Left lung (tissue), 10 donors: Measurements from ENCODE around the gene SDR39U1. TPM values are rescaled to one million over a fixed set of nuclear protein-coding genes. Genes with fewer than 3 reads are reported as not detected.

Source experiments
- ATAC-seq: fragments of 200-7000 bp; cut with Tn5 transposase; one replicate; pipeline ENCODE4 v1.9.1; 2020; ENCODE audit warnings: moderate library complexity
- DNase-seq, 4 donors: peaks; one replicate each; pipeline ENCODE4 v3.0.0-alpha.2; 2013 to 2020
- H3K27ac ChIP-seq, 2 donors: fragments of 200-600 bp; sonication (generic) in 1 of 2; one replicate each; pipeline versions ENCODE4 v1.5.0 to v1.8.0; 2020 to 2021
- H3K27me3 ChIP-seq, 2 donors: fragments of 200-600 bp; sonication (generic) in 1 of 2; one replicate each; pipeline versions ENCODE4 v1.5.0 to v1.8.0; 2020 to 2021
- H3K36me3 ChIP-seq, 2 donors: fragments of 200-600 bp; sonication (generic) in 1 of 2; one replicate each; pipeline versions ENCODE4 v1.5.0 to v1.8.0; 2020 to 2021
- H3K4me1 ChIP-seq, 2 donors: fragments of 200-600 bp; one replicate each; pipeline ENCODE4 v1.8.0; 2021
- H3K4me3 ChIP-seq, 2 donors: fragments of 200-600 bp; sonication (generic) in 1 of 2; one replicate each; pipeline versions ENCODE4 v1.5.0 to v1.8.0; 2020 to 2021; ENCODE audit warnings: mild to moderate bottlenecking in 1 of 2
- H3K9me3 ChIP-seq, 2 donors: fragments of 200-600 bp; sonication (generic) in 1 of 2; one replicate each; pipeline versions ENCODE4 v1.5.0 to v1.8.0; 2020 to 2021
- intact Hi-C, 2 donors: fragments of 100-400 bp; cut with DNase I; formaldehyde crosslinking; loops; one replicate each; pipeline versions ENCODE4 v1.11.2 to v1.14.2; 2022
- polyA plus RNA-seq, 6 donors: library from polyadenylated mRNA; unstranded; fragments of 120-200 nt; gene quantifications; one replicate each; pipeline ENCODE4 v1.2.1, GENCODE V29; 2013; ENCODE audit not compliant: insufficient read length in 6 of 6
- total RNA-seq, 2 donors: library from RNA; stranded (reverse); fragmentation: NEBNext Ultra II Directional; extraction: Animal tissue kit (Norgen Biotek cat#: 25700); gene quantifications; one replicate each; pipeline ENCODE4 v1.2.1, GENCODE V29; 2021
- TF ChIP-seq, protein P1 (sequence below), 2 donors: fragments of 200-600 bp; sonication (generic) in 1 of 2; IDR thresholded peaks; one replicate each; pipeline versions ENCODE4 v1.5.0 to v1.8.0; 2021; ENCODE audit warnings: antibody characterized with exemption in 2 of 2
- donor health status: DM: no; HTN: yes; CAD: no.
- donor health status: DM: no; HTN: no; CAD: no.

Gene SDR39U1
- total and polyA plus RNA-seq, 8 donors = 32.7 to 51.9 (median 43.3) TPM

DNA sequence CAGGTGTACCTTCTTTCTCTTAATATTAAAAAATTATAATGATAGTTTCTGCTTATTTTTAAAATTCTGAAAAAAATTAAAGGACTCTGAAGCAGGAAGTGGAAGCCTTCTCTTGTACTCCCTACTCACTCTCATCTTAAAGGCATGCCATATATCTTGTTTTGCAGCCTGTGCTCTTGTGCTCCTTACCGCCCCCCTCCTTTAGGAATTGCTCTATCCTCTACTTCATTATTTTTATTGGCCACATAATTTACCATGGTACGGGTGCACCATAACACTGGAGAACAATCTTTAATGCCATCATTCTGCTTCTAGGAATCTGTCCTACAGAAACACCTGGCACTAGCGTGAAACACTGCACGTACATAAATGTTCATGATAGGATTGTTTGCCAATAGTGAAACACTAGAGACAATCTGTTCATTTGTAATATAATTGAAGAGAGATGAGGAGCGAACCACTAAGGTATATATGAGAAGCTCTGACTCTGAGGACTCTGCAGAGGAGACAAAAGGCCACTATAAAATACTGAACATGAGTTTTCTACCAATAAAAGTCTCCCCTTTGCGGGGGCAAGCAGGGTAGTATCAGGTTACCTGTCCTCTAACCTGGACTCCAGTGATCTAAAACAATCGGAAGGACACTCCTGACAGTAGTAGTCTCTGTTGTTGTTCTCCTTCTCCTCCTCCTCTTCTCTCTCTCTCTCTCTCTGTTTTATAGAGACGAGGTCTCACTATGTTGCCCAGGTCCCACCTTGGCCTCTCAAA, 50.1 kb downstream of the SDR39U1 start:
- Histone ChIP-seq H3K27me3 (no peaks in the 10 kb centered on the region), H3K4me1 (peaks cover 2 to 11% of the 10 kb centered on the region in 2 donors), H3K9me3 (no peaks in the 10 kb centered on the region), H3K36me3 (no peaks in the 10 kb centered on the region), H3K27ac (no peak overlapping the region), H3K4me3 (no peak overlapping the region)
- TF ChIP-seq, protein P1, sequence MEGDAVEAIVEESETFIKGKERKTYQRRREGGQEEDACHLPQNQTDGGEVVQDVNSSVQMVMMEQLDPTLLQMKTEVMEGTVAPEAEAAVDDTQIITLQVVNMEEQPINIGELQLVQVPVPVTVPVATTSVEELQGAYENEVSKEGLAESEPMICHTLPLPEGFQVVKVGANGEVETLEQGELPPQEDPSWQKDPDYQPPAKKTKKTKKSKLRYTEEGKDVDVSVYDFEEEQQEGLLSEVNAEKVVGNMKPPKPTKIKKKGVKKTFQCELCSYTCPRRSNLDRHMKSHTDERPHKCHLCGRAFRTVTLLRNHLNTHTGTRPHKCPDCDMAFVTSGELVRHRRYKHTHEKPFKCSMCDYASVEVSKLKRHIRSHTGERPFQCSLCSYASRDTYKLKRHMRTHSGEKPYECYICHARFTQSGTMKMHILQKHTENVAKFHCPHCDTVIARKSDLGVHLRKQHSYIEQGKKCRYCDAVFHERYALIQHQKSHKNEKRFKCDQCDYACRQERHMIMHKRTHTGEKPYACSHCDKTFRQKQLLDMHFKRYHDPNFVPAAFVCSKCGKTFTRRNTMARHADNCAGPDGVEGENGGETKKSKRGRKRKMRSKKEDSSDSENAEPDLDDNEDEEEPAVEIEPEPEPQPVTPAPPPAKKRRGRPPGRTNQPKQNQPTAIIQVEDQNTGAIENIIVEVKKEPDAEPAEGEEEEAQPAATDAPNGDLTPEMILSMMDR (IDR thresholded peaks at IDR 0.05) = no peak
- intact Hi-C loops = no loop called here
- peak; percentile 75 for ATAC-seq
- peak in 1 of 4 donors; percentile 59 for DNase-seq

DNA sequence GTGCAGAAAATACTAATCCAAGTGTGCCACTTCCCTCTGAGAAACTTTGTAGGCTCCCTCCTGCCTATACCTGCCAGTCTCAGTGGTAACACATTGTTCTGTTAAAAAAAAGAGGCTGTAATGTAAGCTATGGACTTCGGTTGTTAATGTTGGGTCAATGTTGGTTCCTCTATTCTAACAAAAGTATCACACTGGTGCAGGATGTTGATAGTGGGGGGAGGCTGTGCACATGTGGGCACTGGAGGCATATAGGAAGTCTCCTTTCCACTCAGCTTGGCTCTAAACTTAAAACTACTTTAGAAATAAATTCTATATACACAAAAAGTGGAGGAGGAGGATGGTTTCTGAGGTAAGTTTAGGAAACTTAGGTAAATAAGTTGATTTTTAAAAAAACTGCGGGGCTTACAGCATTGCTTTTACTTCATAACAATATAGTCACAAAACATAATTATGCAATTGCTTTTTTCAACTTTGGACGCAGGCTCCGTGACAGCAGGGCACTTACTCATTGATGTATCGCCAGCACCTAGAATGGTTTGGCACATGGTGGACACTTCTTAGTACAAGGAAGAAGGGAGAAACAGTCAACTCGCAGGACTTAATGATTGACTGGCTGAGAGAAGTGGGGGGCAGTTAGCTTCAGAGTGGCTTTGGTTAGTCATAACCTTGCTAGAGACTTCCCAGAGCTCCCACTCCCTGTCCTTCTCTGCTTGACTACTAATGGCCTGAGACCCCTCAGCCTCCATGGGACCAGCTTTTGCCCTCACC, 51.7 kb downstream of the SDR39U1 start:
- no peak overlapping the region for H3K4me3 ChIP-seq
- no peak overlapping the region for H3K27ac ChIP-seq
- intact Hi-C loops = no loop called here
- TF ChIP-seq, protein P1 (IDR thresholded peaks at IDR 0.05) = no peak
- no peaks in the 10 kb centered on the region for H3K36me3 ChIP-seq
- DNase-seq = no peak
- H3K9me3 ChIP-seq = no peaks in the 10 kb centered on the region
- ATAC-seq = no peak
- H3K27me3 ChIP-seq = no peaks in the 10 kb centered on the region
- H3K4me1 ChIP-seq = peaks cover 2 to 11% of the 10 kb centered on the region in 2 donors

Other genes starting within 250 kb of the SDR39U1 start
- gene TM9SF1, start 247.3 kb downstream of the SDR39U1 start, total RNA-seq = 10 to 100 TPM; 64.9 to 72.5 TPM
- 10 to 100 TPM; 28.1 to 37.6 (median 32.4) TPM for gene TM9SF1, start 247.3 kb downstream of the SDR39U1 start, polyA plus RNA-seq
- gene TSSK4, start 237.1 kb downstream of the SDR39U1 start, total RNA-seq = under 1 TPM; 0.37 to 0.55 TPM
- 10 to 100 TPM in 5 of 6 donors, 1 to 10 TPM in 1; 9.6 to 16.1 (median 13.7) TPM for gene TSSK4, start 237.1 kb downstream of the SDR39U1 start, polyA plus RNA-seq
- gene CHMP4A, start 229.3 kb downstream of the SDR39U1 start, total RNA-seq = 10 to 100 TPM; 35.0 to 46.7 TPM
- 10 to 100 TPM; 52.8 to 64.6 (median 58.8) TPM for gene CHMP4A, start 229.3 kb downstream of the SDR39U1 start, polyA plus RNA-seq
- 10 to 100 TPM; 12.4 to 13.8 TPM for gene MDP1, start 226.7 kb downstream of the SDR39U1 start, total RNA-seq
- gene MDP1, start 226.7 kb downstream of the SDR39U1 start, polyA plus RNA-seq = 10 to 100 TPM in 5 of 6 donors, 1 to 10 TPM in 1; 9.8 to 19.4 (median 11.7) TPM
- 100 to 1,000 TPM; 162 to 163 TPM for gene NEDD8, start 210.4 kb downstream of the SDR39U1 start, total RNA-seq
- 100 to 1,000 TPM; 185 to 219 (median 203) TPM for gene NEDD8, start 210.4 kb downstream of the SDR39U1 start, polyA plus RNA-seq
- gene GMPR2, start 209.8 kb downstream of the SDR39U1 start, total RNA-seq = 10 to 100 TPM; 63.6 to 69.6 TPM
- 100 to 1,000 TPM in 4 of 6 donors, 10 to 100 TPM in 2; 96.6 to 117 (median 114) TPM for gene GMPR2, start 209.8 kb downstream of the SDR39U1 start, polyA plus RNA-seq
- gene TINF2, start 200.2 kb downstream of the SDR39U1 start, total RNA-seq = 100 to 1,000 TPM; 105 to 110 TPM
- gene TINF2, start 200.2 kb downstream of the SDR39U1 start, polyA plus RNA-seq = 10 to 100 TPM; 52.2 to 67.0 (median 58.3) TPM
- gene TGM1, start 179.6 kb downstream of the SDR39U1 start, total RNA-seq = 1 to 10 TPM; 7.6 to 9.6 TPM
- gene TGM1, start 179.6 kb downstream of the SDR39U1 start, polyA plus RNA-seq = 1 to 10 TPM; 2.6 to 4.3 (median 3.2) TPM
- 10 to 100 TPM; 49.3 to 53.3 TPM for gene RABGGTA, start 171.2 kb downstream of the SDR39U1 start, total RNA-seq
- 10 to 100 TPM; 20.2 to 28.7 (median 25.6) TPM for gene RABGGTA, start 171.2 kb downstream of the SDR39U1 start, polyA plus RNA-seq
- 10 to 100 TPM; 24.9 to 50.2 TPM for gene DHRS1, start 143.0 kb downstream of the SDR39U1 start, total RNA-seq
- 10 to 100 TPM; 37.7 to 55.5 (median 42.6) TPM for gene DHRS1, start 143.0 kb downstream of the SDR39U1 start, polyA plus RNA-seq
- gene NOP9, start 142.9 kb downstream of the SDR39U1 start, total RNA-seq = 10 to 100 TPM; 22.4 to 24.8 TPM
- gene NOP9, start 142.9 kb downstream of the SDR39U1 start, polyA plus RNA-seq = 10 to 100 TPM; 22.4 to 28.4 (median 26.0) TPM
- 10 to 100 TPM in 1 of 2 donors, 1 to 10 TPM in 1; 9.2 to 22.7 TPM for gene CIDEB, start 134.8 kb downstream of the SDR39U1 start, total RNA-seq
- 10 to 100 TPM in 5 of 6 donors, 1 to 10 TPM in 1; 9.5 to 14.8 (median 13.9) TPM for gene CIDEB, start 134.8 kb downstream of the SDR39U1 start, polyA plus RNA-seq
- 1 to 10 TPM; 4.5 to 6.3 TPM for gene LTB4R2, start 132.6 kb downstream of the SDR39U1 start, total RNA-seq
- gene LTB4R2, start 132.6 kb downstream of the SDR39U1 start, polyA plus RNA-seq = 1 to 10 TPM; 4.0 to 5.9 (median 5.6) TPM
- 10 to 100 TPM in 1 of 2 donors, 1 to 10 TPM in 1; 5.9 to 26.1 TPM for gene LTB4R, start 131.3 kb downstream of the SDR39U1 start, total RNA-seq
- 1 to 10 TPM; 5.3 to 7.7 (median 6.5) TPM for gene LTB4R, start 131.3 kb downstream of the SDR39U1 start, polyA plus RNA-seq
- gene ADCY4, start 107.7 kb downstream of the SDR39U1 start, total RNA-seq = 10 to 100 TPM; 38.2 to 45.2 TPM
- gene ADCY4, start 107.7 kb downstream of the SDR39U1 start, polyA plus RNA-seq = 10 to 100 TPM; 25.7 to 48.5 (median 32.2) TPM
- gene RIPK3, start 102.8 kb downstream of the SDR39U1 start, total RNA-seq = 10 to 100 TPM; 16.1 to 26.3 TPM
- 1 to 10 TPM; 2.4 to 3.8 (median 3.0) TPM for gene RIPK3, start 102.8 kb downstream of the SDR39U1 start, polyA plus RNA-seq
- gene NFATC4, start 74.6 kb downstream of the SDR39U1 start, total RNA-seq = 10 to 100 TPM; 39.4 to 64.2 TPM
- 100 to 1,000 TPM in 1 of 6 donors, 10 to 100 TPM in 5; 72.2 to 102 (median 89.4) TPM for gene NFATC4, start 74.6 kb downstream of the SDR39U1 start, polyA plus RNA-seq
- 10 to 100 TPM; 16.2 to 23.4 TPM for gene NYNRIN, start 43.8 kb downstream of the SDR39U1 start, total RNA-seq
- gene NYNRIN, start 43.8 kb downstream of the SDR39U1 start, polyA plus RNA-seq = 100 to 1,000 TPM in 3 of 6 donors, 10 to 100 TPM in 3; 86.3 to 120 (median 98.9) TPM
- gene CBLN3, start 13.1 kb downstream of the SDR39U1 start, total RNA-seq = 1 to 10 TPM; 5.9 to 6.4 TPM
- gene CBLN3, start 13.1 kb downstream of the SDR39U1 start, polyA plus RNA-seq = 1 to 10 TPM; 2.2 to 4.1 (median 3.5) TPM
- gene KHNYN, start 12.8 kb downstream of the SDR39U1 start, total RNA-seq = 10 to 100 TPM; 48.0 to 49.3 TPM
- gene KHNYN, start 12.8 kb downstream of the SDR39U1 start, polyA plus RNA-seq = 10 to 100 TPM; 46.8 to 56.6 (median 51.3) TPM
- gene CMA1, start 65.5 kb upstream of the SDR39U1 start, total RNA-seq = not detected
- under 1 TPM in 5 of 6 donors, not detected in 1; 0.17 to 0.74 (median 0.40) TPM for gene CMA1, start 65.5 kb upstream of the SDR39U1 start, polyA plus RNA-seq
- gene CTSG, start 133.5 kb upstream of the SDR39U1 start, total RNA-seq = 1 to 10 TPM; 1.9 to 5.1 TPM
- gene CTSG, start 133.5 kb upstream of the SDR39U1 start, polyA plus RNA-seq = 1 to 10 TPM; 1.1 to 2.9 (median 1.6) TPM
- 1 to 10 TPM; 2.2 to 5.5 TPM for gene GZMH, start 166.9 kb upstream of the SDR39U1 start, total RNA-seq
- 1 to 10 TPM in 1 of 6 donors, under 1 TPM in 5; 0.30 to 1.5 (median 0.53) TPM for gene GZMH, start 166.9 kb upstream of the SDR39U1 start, polyA plus RNA-seq
- gene GZMB, start 191.4 kb upstream of the SDR39U1 start, total RNA-seq = 1 to 10 TPM; 7.4 to 8.2 TPM
- 1 to 10 TPM in 4 of 6 donors, under 1 TPM in 2; 0.53 to 2.1 (median 1.3) TPM for gene GZMB, start 191.4 kb upstream of the SDR39U1 start, polyA plus RNA-seq